Measurements from ENCODE around the gene CCDC17.
A peak's percentile ranks its signal among the peaks of the same experiment; 100 is the strongest.

The CCDC17 gene

DNA sequence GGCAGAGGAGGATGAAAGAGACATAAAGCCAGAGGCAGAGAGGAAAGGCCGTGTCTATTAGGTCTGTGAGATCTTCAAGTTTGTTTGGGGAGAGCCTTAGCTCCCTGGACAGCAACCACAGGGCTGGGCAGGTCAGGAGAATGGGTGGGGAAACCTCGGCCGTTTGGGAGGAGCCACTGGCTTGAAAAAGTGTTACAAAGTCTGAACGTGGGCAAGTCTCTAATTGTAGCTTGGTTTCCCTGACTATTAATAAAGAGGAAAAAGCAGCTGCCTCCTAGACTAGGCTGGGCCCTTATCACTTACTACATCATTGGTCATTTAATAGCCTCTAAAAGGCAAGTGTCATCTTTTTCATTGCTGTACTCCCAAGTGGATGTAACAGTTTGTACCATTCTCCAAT is at the start of gene CCDC17:
TSS of gene CCDC17 (minus strand) at position 83 of the 400 bp plus-strand sequence. CDS start 145 bp downstream, outside the sequence.
- DNase-seq: no peak

DNA sequence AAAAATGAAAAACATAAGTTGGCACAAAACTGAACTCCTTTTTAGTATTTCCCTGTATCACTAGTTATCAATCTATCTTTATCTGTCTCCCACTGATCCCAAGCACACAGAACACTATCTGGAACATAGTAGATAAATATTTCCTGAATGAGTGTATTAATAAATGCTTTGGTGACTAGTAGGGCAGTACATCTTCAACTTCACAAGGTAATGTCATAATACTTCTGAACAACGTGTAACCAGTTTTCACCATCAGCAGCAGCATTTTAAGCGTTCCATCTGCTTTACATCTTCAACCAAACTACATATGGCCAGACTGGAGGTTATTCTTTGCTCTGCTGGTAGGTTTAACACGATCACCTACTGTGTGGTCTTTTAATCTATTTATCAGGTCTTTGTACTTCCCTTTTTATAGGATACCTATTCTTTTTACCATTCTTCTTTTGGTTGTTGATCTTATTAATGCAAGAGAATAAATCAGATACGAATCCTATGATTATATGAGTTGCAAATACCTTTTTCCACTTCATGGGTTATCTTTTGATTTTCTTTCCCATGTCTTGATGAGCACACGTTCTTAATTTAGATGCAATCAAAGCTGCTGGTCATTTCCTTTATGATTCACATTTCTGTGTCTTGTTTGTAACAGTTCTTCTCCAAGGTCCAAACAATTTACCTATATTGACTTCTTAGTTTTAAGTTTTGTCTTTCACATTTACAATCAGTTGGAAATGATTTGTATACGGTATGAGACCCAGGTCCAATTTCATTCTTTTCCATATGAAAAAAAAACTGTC is 46.2 kb upstream of the CCDC17 start:
- no peak for DNase-seq

DNA sequence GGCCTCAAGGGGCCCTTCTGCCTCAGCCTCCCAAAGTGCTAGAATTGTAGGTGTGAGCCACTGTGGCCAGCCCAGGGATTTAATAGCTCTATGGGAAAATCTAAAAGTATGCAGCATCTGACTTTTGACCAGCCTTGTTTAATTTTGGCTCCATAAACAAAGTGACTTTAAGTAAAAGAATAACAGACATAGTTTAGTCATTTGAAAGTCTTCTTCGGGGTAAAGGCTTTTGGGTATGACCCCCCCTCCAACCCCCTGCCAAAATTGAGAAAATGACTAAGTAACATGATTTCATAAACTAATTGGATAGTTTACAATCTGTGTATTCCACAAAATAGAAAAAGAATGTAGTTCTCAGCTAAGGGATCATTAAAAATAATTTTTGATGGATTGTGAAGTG is 45.5 kb upstream of the CCDC17 start:
- no peak for DNase-seq

DNA sequence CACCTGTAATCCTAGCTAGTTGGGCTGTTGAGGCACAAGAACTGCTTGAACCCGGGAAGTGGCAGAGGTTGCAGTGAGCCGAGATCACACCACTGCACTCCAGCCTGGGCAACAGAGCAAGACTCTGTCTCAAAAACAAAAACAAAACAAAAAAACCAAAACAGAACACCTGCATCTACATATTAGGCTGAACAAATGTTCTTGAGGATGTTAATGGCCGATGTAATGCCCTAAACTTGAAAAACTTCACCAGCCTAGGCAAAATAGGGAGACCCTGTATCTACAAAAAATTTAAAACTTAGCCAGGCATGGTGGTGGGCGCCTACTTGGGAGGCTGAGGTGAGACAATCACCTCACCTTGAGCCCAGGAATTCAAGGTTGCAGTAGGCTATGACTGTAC is 44.7 kb upstream of the CCDC17 start:
- DNase-seq: no peak

DNA sequence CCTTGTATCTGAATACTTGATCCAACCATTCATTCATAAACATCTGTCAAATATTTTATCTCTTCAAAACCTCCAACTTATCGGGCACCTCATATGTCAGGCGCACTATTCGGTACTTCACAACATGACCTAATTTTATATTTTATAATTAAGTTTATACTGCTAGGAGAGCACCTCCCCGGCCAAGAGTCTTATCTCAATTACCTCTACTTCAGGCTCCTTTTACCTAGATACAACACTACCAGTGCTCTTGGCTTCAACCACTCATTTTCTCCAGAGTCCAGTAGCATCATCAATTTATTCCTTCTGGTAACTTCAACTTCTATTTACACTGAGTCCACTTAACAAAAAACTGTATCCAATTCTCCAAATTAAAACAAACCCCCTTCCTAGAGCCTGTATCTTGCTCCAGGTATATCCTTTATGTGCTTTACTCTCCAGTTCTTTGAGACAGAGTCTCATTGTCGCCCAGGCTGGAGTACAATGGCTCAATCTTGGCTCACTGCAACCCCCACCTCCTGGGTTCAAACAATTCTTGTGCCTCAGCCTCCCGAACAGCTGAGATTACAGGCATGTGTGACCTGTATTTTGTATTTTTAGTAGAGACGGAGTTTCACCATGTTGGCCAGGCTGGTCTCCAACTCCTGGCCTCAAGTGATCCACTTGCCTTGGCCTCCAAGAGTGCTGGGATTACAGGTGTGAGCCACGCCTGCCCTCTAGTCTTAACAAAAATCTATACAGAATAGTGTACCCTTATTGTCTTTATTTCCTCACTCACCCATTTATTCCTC is 43.7 kb upstream of the CCDC17 start:
- DNase-seq: no peak

DNA sequence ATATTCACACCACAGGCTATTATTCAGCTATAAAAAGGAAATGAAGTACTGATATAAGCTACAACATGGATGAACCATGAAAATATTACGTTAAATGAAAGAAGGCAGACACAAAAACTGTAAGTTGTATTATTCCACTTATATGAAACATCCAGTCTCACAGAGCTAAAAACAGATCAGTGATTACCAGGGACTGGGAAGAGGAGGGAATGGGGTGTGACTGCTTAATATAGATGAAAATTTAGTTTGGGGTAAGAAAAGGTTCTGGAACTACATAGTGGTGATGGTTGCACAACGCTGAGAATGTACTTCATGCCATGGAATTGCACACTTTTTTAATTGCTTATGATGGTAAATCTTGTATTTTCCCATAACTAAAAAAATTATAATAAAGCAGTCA is 43.0 kb upstream of the CCDC17 start:
- DNase-seq: no peak

DNA sequence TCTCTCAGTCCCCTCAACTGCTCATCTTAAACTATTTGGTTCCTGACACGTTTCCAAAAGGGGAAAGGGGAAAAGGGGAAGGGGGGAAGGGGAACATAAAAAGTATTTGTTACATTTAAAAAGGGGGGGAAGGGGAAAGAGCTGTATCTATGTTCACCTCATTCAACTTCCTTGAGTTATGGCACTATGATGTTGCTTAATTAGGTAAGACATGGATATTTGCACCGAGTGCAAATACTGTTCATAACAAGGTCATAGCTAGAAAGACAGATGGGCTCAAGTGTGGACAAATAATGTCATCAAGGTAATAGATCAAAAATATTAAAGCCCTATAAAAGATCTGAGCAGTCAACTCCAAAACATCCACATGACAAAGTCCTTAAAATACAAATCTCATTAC is 36.5 kb upstream of the CCDC17 start:
- no peak for DNase-seq

DNA sequence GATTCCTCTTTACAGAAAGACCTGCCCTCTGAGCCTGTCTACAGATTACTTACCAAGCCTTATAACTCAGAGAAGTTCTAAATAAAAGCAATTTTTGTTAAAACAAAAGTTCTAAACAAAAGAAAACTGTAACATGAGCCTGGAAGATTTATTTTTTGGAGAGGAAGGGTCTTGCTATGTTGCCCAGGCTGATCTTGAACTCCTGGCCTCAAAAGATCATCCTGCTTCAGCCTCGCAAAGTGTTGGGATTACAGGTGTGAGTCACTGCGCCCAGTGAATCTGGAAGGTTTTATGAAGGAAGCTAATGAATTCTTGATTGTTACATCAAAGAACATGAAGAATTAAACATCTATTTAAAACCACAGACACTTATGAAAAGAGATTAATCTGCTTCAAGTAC is 35.4 kb upstream of the CCDC17 start:
- DNase-seq: no peak

DNA sequence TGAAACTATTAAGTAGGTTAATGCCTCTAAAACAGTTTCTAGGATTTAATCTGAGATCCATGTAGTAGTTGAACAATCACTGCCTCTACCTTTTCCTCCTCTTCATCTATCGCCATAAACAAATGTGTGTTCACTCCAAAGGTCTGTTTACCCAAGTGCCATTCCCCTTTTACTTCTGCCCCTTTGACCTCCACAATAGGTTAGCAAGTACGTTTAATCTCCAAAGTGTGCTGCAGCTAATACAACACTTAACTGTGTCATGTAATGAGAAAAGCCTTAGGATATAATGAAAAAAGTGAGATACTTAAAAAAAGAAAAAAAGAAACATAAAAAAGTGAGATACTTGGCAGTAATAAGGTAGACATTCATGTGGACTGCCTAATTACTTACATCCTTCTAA is 34.3 kb upstream of the CCDC17 start:
- DNase-seq: no peak

DNA sequence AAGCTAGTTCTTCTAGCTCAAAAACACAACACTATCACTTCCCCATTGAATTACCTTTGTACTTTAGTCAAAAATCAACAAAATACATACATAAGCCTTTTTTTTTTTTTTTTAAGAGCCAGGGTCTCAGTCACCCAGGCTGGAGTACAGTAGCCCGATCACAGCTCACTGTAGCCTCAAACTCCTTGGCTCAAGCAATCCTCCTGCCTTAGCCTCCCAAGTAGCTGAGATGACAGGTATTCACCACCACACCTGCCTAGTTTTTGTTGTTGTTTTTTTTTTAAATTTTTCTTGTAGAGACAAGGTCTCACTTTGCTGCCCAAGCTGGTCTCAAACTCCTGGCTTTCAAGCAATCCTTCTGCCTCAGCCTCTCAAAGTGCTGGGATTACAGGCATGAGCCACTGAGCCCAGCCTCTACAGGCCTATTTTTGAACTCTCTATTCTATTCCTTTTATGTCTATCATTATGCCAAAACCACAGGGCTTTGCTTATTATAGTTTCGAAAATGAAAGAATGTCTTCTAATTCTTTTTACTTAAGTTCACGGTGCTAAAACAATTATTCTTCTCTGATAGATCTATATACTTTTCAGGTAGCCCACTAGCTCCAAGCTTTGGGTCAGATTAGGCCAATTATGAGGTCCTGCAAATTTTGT is 32.8 kb upstream of the CCDC17 start:
- no peak for DNase-seq

DNA sequence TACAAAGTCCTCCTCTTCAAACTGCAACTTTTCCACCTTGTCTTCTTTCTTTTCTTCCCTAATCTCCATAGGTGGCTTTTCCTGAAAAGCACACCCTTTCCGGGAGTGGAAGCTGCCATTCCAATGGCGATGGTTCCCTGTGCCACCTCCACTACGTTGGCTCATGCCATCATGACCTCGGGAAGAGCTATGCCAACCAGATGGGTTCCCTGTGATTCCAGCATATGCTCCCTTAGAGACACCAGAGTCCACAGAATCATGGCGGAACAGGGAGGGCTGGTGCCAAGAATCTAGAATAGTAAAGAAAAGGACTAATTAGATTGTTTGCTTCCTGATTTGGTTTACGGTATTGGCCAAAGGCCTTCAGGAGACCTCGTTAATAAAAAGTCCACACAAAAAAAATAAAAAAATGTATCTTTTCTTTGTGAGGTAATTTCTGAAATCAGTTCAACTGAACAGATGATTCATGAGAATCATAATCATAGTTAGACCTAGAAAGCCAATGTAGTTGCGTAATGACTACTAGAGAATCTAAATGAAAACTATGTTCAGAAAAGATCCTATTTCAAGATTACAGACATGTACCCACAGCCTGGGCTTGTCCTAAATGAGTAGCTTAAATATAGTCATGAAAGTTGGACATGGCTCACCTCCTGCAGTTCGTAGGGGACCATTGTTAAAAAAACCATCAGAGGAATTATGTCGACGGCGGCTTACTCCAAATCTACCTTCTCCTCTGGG is 30.9 kb upstream of the CCDC17 start:
- no peak for DNase-seq

DNA sequence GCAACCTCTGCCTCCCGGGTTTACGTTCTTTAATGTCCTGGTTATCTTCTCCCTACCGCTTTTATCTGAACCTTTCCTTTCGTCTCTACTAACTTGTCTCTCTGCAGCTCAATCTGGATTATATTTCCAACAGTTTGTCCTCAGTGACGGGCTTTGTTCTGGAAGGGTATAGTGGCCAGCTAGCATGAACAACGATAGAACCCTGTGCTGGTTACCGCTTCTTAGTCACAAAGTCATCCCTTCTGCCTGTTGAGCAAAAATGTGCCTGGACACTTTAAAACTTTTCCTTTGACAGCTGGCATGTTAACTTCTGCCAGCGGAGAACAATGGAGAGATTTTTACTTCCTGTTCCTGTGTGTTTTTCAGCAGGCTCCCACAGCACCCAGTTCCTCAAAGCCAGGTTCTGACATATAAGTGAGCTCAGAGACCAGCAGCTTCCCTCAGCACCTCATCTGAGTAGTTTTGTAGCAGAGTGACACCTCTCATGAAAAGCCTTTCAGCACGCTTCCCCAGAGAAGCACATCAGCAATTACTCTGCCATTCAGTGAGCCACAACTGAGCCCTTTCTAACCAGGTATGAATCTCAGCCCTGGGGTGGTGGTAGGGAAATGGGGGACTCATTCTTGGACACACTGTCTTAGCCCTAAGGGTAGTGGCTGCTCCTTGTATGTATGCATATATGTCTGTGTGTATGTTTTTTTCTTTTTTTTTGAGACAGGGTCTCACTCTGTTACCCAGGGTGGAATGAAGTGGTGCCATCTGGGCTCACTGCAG is 23.6 kb upstream of the CCDC17 start:
- no peak for DNase-seq

DNA sequence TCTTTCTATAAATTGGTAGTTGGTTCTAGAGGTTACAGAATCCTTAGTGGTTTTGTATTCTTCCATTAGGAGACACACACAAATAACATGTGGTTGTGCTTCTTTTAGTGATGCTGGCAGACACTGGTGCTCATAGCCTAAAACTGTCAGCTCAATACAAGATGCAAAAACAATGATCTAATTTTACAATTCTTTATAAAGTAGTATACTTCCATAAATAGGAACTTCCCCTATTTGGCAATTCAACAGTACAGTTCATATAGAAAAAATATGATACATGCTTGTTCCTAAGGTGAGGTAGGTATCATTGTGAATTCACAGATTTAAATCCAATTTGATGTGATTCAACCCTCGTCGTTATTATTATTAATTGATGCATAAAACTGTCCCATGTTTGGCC is 20.8 kb upstream of the CCDC17 start:
- no peak for DNase-seq

DNA sequence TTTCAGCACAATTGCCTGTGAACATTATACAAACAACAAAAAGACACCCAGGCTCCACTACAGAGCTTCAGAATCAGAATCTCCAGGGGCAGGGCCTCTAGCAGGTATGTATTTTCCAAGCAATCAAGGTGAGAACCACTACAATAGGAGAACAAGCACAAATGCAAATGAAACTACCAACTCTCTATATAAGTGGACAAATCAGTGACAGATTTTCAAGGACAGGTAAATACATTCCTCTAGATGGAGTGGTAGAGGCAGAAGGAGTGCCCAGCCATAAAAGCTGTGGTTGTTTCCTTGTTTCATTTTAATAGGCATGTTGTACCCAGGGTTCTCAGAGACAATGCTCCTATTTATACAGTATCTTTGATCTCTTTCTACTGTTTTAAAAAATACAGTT is 20.1 kb upstream of the CCDC17 start:
- DNase-seq: no peak

DNA sequence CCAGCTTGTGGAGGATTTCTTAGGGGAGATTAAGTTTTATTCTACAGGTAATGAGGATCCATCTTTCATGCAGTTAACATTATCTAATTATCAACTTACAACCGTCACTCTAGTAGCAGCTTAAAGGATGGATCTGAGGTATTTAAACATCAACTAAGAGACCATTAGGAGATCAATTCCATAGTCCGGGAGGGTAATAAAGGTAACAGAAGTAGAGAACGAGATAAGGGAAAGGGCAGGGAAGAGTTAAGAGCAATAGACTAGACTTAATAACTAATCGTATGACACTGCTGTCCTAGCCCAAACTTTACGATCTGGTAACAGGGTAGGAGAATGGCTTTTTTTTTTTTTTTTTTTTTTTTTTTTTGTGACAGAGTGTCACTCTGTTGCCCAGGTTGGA is 19.5 kb upstream of the CCDC17 start:
- no peak for DNase-seq

DNA sequence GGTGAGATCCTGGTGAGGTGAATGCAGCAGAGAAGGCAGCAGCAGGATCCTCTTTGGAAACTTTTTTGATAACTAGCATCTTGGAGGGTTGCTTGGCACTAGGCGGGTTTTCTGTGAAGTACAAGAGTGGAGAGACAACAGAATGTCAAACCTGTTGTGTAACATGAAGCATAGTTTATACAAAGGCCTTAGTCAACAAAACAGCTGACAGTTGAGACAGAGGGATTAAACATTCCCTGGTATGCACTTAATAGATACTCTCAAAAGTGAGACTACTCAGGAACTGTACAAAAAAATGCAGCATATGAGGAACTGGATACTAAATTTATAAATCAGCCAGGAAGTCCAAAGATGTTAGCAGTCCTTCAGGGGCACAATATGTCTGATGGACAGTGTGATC is 16.4 kb upstream of the CCDC17 start:
- no peak for DNase-seq

DNA sequence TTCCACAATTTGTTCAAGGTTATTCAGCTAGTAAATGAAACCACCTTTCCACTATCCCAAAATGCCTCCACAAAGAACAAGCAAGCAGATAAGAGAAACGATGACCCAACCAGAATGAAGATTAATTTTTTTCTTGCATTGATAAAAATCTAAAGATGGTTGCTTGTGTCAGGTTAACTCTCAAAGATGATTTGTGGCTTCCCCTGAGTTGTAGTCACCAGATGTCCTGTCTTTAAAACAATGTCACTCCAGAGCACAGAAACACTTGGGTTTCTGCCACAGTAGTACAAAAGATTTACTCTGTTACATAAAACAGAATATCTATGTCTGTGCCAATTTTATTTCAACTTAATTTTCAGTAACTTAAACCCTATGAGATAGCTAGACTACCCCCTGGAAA is 11.4 kb upstream of the CCDC17 start:
- no peak for DNase-seq

DNA sequence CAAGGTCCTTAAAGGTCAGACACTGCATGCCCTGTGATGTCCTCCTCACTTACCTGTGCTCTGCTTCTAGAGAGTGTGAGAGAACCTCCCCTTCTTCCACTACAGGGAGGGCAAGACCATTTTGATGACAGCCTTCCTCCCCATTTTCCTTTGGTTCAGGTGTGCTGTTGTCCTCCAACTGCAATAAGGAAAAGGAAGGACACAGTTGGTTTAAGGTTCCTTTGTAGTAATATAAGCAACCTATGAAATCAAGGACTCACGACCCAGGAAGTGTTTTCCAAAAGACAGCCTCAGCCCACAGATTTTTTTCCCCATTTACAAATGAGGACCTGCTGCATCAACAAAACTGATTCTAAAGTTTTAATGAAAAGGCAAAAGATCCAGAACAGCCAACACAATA is 6.6 kb upstream of the CCDC17 start:
- DNase-seq: no peak

DNA sequence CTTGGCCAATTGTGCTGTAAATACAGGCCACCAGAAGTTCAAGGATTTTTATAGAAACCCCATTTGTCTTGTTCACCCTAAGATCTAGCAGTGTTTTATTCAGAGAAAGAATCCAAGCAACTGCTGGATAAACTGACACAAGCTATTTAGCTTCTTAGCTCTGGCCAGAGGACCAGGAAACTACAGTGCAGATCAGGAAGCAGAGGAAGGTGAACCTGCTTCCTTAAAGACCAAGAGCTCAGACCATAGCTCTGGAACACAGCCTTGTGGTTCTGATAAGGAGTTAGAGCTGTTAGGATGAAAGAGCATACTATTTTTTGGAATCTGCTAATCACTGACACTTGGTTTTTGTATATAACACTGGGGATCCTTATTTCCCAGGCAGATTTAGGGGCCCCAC is 5.2 kb upstream of the CCDC17 start:
- peak; percentile 36 for DNase-seq

DNA sequence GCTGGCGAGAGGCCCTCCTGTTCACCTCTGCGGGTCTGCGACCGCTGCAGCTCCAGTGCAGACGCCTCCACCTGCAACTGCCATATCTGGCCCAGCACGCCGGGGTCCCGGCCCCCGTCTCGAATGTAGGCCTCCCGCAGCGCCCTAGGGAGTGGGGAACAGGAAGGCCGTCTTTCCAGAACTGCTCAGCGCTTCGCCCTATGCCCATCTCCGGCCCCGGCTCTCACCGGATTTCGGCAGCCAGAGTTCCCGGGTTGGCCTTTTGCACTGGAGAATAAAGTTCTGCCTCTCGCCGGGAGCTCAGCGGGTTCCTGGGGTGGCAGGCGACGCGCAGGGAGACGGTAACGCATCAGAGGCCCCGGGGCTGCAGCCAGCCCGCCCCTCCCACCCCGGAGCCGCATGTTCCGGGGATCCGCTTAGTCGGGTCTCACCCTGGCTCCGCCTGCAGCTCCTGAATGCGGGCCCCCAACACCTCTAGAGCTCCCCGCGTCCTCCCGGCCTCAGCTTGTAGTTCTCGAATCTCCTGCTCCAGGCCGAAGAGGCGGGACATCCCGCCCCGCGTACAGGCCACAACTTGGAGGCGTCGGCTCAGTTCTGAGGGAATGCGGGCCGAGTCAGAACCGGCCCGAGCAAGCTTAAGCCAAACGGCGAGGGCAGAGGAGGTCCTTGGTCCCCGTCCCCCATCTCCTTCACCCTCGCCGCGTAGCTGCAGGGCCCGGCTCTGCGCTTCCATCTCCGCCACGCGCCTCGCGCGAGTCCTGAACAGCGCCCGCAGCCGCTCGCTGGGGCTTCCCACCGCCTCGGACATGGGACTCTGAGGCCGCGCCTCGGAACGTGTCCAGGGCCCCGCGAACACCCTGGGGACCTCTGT is 1.1 kb downstream of the CCDC17 start:
- DNase-seq: no peak

DNA sequence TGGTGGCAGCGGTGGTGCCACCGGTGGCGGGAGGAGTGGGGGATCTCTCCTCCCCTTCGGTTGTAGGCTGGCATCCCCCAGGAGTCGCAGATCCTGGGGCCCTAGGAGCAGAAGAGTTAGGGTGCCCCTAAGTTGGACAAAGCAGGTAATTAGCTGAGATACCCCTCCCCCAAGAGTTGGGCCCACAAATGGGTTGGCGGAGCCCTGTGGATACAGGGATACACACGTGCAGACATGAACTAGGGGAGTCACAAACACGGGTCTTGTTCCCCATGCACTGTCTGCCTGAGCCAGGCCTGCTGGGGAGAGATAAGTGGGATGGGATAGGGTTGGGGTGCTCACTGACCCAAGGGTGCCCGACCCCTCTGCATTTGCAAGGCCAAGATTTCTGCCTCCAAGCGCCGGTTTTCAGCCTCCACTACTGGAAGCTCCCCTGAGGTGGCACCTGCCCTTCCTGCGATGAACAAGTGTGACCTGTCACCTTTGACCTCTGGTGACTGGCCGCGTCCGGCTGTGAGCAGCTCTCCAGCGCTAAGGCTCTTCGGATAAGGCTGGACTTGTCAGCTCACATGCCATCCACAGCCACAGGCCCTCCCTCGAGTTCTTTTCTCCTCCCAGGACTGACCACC is 1.8 kb downstream of the CCDC17 start:
- no peak for DNase-seq

All from GDM1 (cell line).